ENCODE data around the gene PLSCR4. TPM values are rescaled to one million over a fixed set of nuclear protein-coding genes. Genes with fewer than 3 reads are reported as not detected.

PLSCR4 gene
- polyA plus RNA-seq, 6 donors from 2014 or later: not detected

- no peaks in the 10 kb centered on the region for H3K36me3 Mint-ChIP-seq
- H3K4me3 Mint-ChIP-seq: no peak overlapping the region
- H3K27ac Mint-ChIP-seq: no peak overlapping the region
- H3K4me1 Mint-ChIP-seq: no peaks in the 10 kb centered on the region
- DNase-seq (no peak), ATAC-seq (ENCODE audit: low read depth in 2 of 2) (no peak)
- peaks cover 0 to 4% (median 0%) of the 10 kb centered on the region in 7 donors for H3K9me3 Mint-ChIP-seq
- peaks cover 10 to 13% (median 10%) of the 10 kb centered on the region in 3 donors for H3K27me3 Mint-ChIP-seq
Observed at GRCh38 chr3:146172586-146172985, 78.3 kb downstream of the PLSCR4 start.

GRCh38 chr3:146170591-146170990 is 80.3 kb downstream of the PLSCR4 start:
- DNase-seq: no peak
- Mint-ChIP-seq H3K36me3 (no peaks in the 10 kb centered on the region), H3K4me3 (no peak overlapping the region)

GRCh38 chr3:146169891-146170290 is 81.0 kb downstream of the PLSCR4 start:
- Mint-ChIP-seq H3K36me3 (no peaks in the 10 kb centered on the region), H3K27ac (peak overlapping the region in 1 of 6 donors; percentile 22), H3K9me3 (peaks cover 0 to 4% (median 0%) of the 10 kb centered on the region in 7 donors)

More at GRCh38 chr3:146170591-146170990, 80.3 kb downstream of the PLSCR4 start:
- ATAC-seq (ENCODE audit: low read depth in 2 of 2): no peak
- Mint-ChIP-seq H3K4me1 (no peaks in the 10 kb centered on the region), H3K9me3 (peaks cover 0 to 4% (median 0%) of the 10 kb centered on the region in 7 donors), H3K27ac (no peak overlapping the region), H3K27me3 (peaks cover 12 to 19% (median 13%) of the 10 kb centered on the region in 3 donors)

GRCh38 chr3:146166826-146167225 is 84.1 kb downstream of the PLSCR4 start:
- H3K9me3 Mint-ChIP-seq: peaks cover 0 to 4% (median 1%) of the 10 kb centered on the region in 7 donors
- DNase-seq: no peak
- H3K27ac Mint-ChIP-seq: no peak overlapping the region
- H3K27me3 Mint-ChIP-seq: peaks cover 35 to 41% (median 39%) of the 10 kb centered on the region in 3 donors
- no peak for ATAC-seq (ENCODE audit: low read depth in 2 of 2)
- H3K4me3 Mint-ChIP-seq: no peak overlapping the region
- peaks cover 5 to 7% of the 10 kb centered on the region in 2 donors for H3K36me3 Mint-ChIP-seq
- peaks cover 0 to 3% (median 0%) of the 10 kb centered on the region in 3 donors for H3K4me1 Mint-ChIP-seq

More at GRCh38 chr3:146169891-146170290, 81.0 kb downstream of the PLSCR4 start:
- no peaks in the 10 kb centered on the region for H3K4me1 Mint-ChIP-seq
- H3K27me3 Mint-ChIP-seq: peaks cover 19 to 24% (median 20%) of the 10 kb centered on the region in 3 donors
- ATAC-seq (ENCODE audit: low read depth in 2 of 2) (no peak), DNase-seq (no peak)
- no peak overlapping the region for H3K4me3 Mint-ChIP-seq

- no peak overlapping the region for H3K27ac Mint-ChIP-seq
- peaks cover 0 to 7% (median 0%) of the 10 kb centered on the region in 3 donors for H3K4me1 Mint-ChIP-seq
- peaks cover 0 to 4% (median 1%) of the 10 kb centered on the region in 7 donors for H3K9me3 Mint-ChIP-seq
- DNase-seq (no peak), ATAC-seq (ENCODE audit: low read depth in 2 of 2) (no peak)
- peaks cover 5 to 7% of the 10 kb centered on the region in 2 donors for H3K36me3 Mint-ChIP-seq
- no peak overlapping the region for H3K4me3 Mint-ChIP-seq
- H3K27me3 Mint-ChIP-seq: peaks cover 35 to 45% (median 43%) of the 10 kb centered on the region in 3 donors
Observed at GRCh38 chr3:146166415-146166821, 84.5 kb downstream of the PLSCR4 start.

- Mint-ChIP-seq H3K4me3 (no peak overlapping the region), H3K27me3 (peaks cover 35 to 46% (median 41%) of the 10 kb centered on the region in 3 donors), H3K27ac (no peak overlapping the region), H3K36me3 (peaks cover 5 to 7% of the 10 kb centered on the region in 2 donors), H3K9me3 (peaks cover 0 to 4% (median 1%) of the 10 kb centered on the region in 7 donors), H3K4me1 (peaks cover 0 to 9% (median 0%) of the 10 kb centered on the region in 3 donors)
- DNase-seq (no peak), ATAC-seq (ENCODE audit: low read depth in 2 of 2) (no peak)
Observed at GRCh38 chr3:146165877-146166276, 85.0 kb downstream of the PLSCR4 start.

DNA sequence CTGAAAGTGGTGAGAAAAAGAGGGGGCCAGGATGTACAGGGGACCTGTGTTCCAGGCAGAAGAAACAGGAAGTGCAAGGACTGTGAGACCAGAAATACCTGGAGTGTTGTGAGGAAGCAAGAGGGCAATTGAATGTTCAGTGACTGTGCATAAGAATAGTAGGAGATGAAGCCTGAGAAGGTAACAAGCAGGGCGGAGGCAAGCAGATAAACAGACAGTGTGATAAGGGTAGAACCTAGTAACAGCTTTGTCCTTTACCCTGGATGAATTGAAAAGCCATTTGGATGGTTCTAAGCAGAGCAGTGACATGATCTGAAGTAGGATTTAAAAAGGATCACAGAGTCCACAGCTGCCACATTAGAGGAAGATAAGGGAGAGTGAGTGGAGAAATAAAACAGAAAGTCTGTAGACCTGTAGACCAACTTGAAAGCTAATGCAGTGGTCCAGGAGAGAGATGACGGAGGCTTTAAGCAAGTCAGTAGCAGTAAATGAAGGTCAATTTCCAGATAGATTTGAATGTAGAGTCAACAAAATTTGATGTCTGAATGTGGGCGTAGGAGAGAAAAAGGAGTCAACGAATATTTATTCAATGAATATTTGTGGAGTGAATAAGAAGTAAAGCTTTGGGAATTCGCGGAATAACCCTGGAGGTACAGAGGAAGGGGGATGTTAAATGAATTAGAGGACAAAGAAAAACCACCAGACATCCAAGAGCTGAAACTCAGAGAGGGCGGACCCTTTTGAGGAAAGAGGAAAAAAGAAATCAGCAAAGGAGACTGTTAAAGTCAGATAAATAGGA is 85.7 kb downstream of the PLSCR4 start:
- no peak overlapping the region for H3K27ac Mint-ChIP-seq
- H3K27me3 Mint-ChIP-seq: peaks cover 38 to 48% (median 41%) of the 10 kb centered on the region in 3 donors
- H3K36me3 Mint-ChIP-seq: peaks cover 5 to 7% of the 10 kb centered on the region in 2 donors
- ATAC-seq (ENCODE audit: low read depth in 2 of 2) (no peak), DNase-seq (no peak)
- H3K4me1 Mint-ChIP-seq: peaks cover 2 to 13% (median 3%) of the 10 kb centered on the region in 3 donors
- no peak overlapping the region for H3K4me3 Mint-ChIP-seq
- peaks cover 0 to 4% (median 1%) of the 10 kb centered on the region in 7 donors for H3K9me3 Mint-ChIP-seq

DNA sequence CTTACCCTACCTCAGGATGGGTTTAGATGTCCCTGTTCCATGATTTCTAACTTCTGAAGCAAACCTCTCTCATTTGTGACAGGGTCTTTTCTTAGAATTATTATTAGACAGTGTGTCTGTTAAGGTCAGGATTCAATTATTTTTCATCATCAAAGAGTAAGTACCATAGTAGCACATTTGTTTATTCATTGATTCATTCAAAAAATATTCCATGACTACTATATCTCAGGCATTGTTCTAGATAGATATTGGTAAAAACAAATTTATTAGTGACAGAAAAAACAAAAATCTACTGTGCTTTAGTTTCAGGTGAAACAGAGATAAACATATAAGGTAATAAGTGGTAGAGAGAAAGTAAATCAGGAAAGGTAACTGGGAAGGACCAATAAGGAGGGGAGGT is 86.4 kb downstream of the PLSCR4 start:
- H3K9me3 Mint-ChIP-seq: peaks cover 0 to 4% (median 1%) of the 10 kb centered on the region in 7 donors
- ATAC-seq (ENCODE audit: low read depth in 2 of 2): no peak

DNA sequence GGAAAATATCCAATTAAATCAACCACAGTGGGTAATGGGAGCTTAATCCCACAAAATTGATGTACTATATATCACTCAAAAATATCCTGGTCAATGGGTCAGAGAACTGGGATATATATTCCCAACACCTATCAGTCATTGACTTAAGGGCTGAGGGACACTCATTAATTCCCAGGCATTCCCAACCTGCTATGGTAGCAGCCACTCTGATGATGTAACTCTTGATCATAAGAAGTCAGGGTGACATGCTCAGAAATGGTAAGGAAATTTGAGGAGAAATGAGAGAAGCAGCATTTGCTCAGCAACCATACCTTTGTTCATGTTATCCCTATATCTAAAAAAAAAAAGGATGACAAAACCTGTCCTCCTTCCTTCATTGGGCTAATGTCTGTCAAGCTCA is 86.8 kb downstream of the PLSCR4 start:
- Mint-ChIP-seq H3K4me3 (no peak overlapping the region), H3K27ac (no peak overlapping the region), H3K27me3 (peaks cover 47 to 50% (median 49%) of the 10 kb centered on the region in 3 donors), H3K4me1 (peaks cover 7 to 18% (median 8%) of the 10 kb centered on the region in 3 donors), H3K9me3 (peaks cover 0 to 4% (median 1%) of the 10 kb centered on the region in 7 donors), H3K36me3 (peaks cover 5 to 7% of the 10 kb centered on the region in 2 donors)
- DNase-seq (no peak), ATAC-seq (ENCODE audit: low read depth in 2 of 2) (no peak)

More for the DNA sequence above, 86.4 kb downstream of the PLSCR4 start:
- Mint-ChIP-seq H3K36me3 (peaks cover 5 to 7% of the 10 kb centered on the region in 2 donors), H3K4me3 (no peak overlapping the region), H3K27me3 (peaks cover 45 to 48% (median 47%) of the 10 kb centered on the region in 3 donors), H3K27ac (peak overlapping the region in 1 of 6 donors; percentile 59), H3K4me1 (peaks cover 7 to 18% (median 8%) of the 10 kb centered on the region in 3 donors)
- DNase-seq: no peak

- H3K36me3 Mint-ChIP-seq: peaks cover 5 to 7% of the 10 kb centered on the region in 2 donors
- H3K4me3 Mint-ChIP-seq: peak overlapping the region in 3 of 8 donors; percentile 2 to 48 (median 10)
- DNase-seq: no peak
- H3K27ac Mint-ChIP-seq: no peak overlapping the region
- peaks cover 50 to 54% (median 54%) of the 10 kb centered on the region in 3 donors for H3K27me3 Mint-ChIP-seq
- H3K4me1 Mint-ChIP-seq: peaks cover 7 to 18% (median 8%) of the 10 kb centered on the region in 3 donors
- peaks cover 0 to 4% (median 1%) of the 10 kb centered on the region in 7 donors for H3K9me3 Mint-ChIP-seq
- no peak for ATAC-seq (ENCODE audit: low read depth in 2 of 2)
Observed at GRCh38 chr3:146163584-146163983, 87.3 kb downstream of the PLSCR4 start.

- ATAC-seq (ENCODE audit: low read depth in 2 of 2) (no peak), DNase-seq (no peak)
- Mint-ChIP-seq H3K27me3 (peaks cover 51 to 65% (median 54%) of the 10 kb centered on the region in 3 donors), H3K9me3 (peaks cover 0 to 4% (median 1%) of the 10 kb centered on the region in 7 donors), H3K4me3 (peak overlapping the region in 3 of 8 donors; percentile 3 to 56 (median 7)), H3K4me1 (peaks cover 7 to 18% (median 8%) of the 10 kb centered on the region in 3 donors), H3K27ac (no peak overlapping the region), H3K36me3 (peaks cover 5 to 7% of the 10 kb centered on the region in 2 donors)
Observed at GRCh38 chr3:146162561-146162960, 88.3 kb downstream of the PLSCR4 start.

- no peak for DNase-seq
- H3K4me1 Mint-ChIP-seq: peaks cover 7 to 18% (median 8%) of the 10 kb centered on the region in 3 donors
- no peak overlapping the region for H3K27ac Mint-ChIP-seq
- H3K4me3 Mint-ChIP-seq: peak overlapping the region in 7 of 8 donors; percentile 39 to 81 (median 63)
- ATAC-seq (ENCODE audit: low read depth in 2 of 2): no peak
- peaks cover 52 to 70% (median 61%) of the 10 kb centered on the region in 3 donors for H3K27me3 Mint-ChIP-seq
- peaks cover 5 to 7% of the 10 kb centered on the region in 2 donors for H3K36me3 Mint-ChIP-seq
- H3K9me3 Mint-ChIP-seq: peaks cover 0 to 4% (median 1%) of the 10 kb centered on the region in 7 donors
Observed at GRCh38 chr3:146161663-146162002, 89.3 kb downstream of the PLSCR4 start.

- Mint-ChIP-seq H3K9me3 (peaks cover 0 to 4% (median 1%) of the 10 kb centered on the region in 7 donors), H3K27me3 (peaks cover 54 to 72% (median 66%) of the 10 kb centered on the region in 3 donors), H3K27ac (no peak within 1 kb of the TSS), H3K4me1 (peaks cover 7 to 18% (median 8%) of the 10 kb centered on the region in 3 donors), H3K4me3 (peak within 1 kb of the TSS; percentile 51 to 89 (median 69)), H3K36me3 (peaks cover 5 to 7% of the 10 kb centered on the region in 2 donors)
- ATAC-seq (ENCODE audit: low read depth in 2 of 2) (peak; percentile 32 to 60), DNase-seq (no peak)
Observed at GRCh38 chr3:146160964-146161662, 89.8 kb downstream of the PLSCR4 start, which contains the start of gene PLOD2. Gene PLOD2, minus strand, starts transcription at chr3:146161184. Its CDS starts 195 bp downstream, at chr3:146160989.
